ENCODE measurements around the gene SLC24A4. TPM values are rescaled to one million over a fixed set of nuclear protein-coding genes. Genes with fewer than 3 reads are reported as not detected.

The SLC24A4 gene
- total RNA-seq, 4 donors from 2014 or later = 6.9 to 15.1 (median 8.3) TPM

DNA sequence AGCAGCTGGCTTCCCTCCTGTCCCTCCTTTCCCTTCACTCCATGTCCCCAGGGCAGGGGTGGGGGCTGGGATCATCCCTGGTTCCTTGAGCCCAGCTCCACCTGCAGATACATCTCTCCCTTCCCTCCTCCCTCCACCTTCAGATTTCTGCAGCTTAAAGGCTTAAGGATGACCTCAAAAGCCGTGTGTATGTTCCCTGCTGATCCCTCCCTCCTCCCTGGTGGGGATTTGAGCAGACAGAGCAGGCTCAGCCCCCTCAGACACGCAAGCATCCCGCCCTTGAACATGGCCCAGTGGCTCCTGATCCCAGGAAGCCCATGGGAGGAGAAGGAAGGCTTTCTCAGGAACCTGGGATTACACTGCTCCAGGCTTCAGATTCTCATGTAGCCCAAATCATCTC, 107.7 kb downstream of the SLC24A4 start:
- Histone ChIP-seq H3K4me1 (no peaks in the 10 kb centered on the region), H3K9me3 (peaks cover 0 to 6% (median 0%) of the 10 kb centered on the region in 4 donors), H3K27ac (no peak overlapping the region), H3K4me3 (no peak overlapping the region), H3K27me3 (no peaks in the 10 kb centered on the region), H3K36me3 (no peaks in the 10 kb centered on the region)
- TF ChIP-seq POLR2A (IDR thresholded peaks at IDR 0.05) (no peak), EP300 (IDR thresholded peaks at IDR 0.05) (no peak)
- TF ChIP-seq, protein P1, sequence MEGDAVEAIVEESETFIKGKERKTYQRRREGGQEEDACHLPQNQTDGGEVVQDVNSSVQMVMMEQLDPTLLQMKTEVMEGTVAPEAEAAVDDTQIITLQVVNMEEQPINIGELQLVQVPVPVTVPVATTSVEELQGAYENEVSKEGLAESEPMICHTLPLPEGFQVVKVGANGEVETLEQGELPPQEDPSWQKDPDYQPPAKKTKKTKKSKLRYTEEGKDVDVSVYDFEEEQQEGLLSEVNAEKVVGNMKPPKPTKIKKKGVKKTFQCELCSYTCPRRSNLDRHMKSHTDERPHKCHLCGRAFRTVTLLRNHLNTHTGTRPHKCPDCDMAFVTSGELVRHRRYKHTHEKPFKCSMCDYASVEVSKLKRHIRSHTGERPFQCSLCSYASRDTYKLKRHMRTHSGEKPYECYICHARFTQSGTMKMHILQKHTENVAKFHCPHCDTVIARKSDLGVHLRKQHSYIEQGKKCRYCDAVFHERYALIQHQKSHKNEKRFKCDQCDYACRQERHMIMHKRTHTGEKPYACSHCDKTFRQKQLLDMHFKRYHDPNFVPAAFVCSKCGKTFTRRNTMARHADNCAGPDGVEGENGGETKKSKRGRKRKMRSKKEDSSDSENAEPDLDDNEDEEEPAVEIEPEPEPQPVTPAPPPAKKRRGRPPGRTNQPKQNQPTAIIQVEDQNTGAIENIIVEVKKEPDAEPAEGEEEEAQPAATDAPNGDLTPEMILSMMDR (IDR thresholded peaks at IDR 0.05) = no peak
- no peak for DNase-seq (ENCODE audit: low spot score in 2 of 2)
- 52 to 56% methylated on average over 3 of the region's 3 CpGs for WGBS, 2 donors

DNA sequence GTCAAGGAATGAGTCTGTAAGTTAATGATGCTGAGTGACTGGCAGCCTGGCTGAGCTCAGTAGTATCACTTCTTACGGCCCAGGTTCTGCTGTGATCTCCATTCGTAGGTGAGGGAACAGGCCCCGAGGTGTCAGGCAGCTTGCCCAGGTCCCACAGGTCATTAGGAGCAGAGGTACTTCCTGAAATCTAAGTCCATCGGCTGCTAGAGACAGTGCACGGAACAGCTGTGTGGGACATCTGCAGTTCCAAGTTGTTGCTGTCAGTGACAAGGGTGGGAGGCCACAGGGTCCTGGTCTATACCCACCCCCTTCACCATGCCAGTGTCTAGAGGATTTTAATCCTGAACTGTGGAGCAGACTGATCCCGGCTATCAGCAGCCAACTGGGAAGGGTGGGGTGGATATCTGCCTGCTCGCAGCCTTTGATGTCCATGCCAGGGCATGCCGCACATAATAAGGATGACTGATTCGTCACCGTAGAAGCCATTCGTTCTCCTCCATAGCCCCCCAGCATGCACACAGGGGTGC, 108.3 kb downstream of the SLC24A4 start:
- Histone ChIP-seq H3K9me3 (peaks cover 0 to 6% (median 0%) of the 10 kb centered on the region in 4 donors), H3K4me1 (no peaks in the 10 kb centered on the region), H3K36me3 (no peaks in the 10 kb centered on the region), H3K4me3 (no peak overlapping the region), H3K27ac (no peak overlapping the region), H3K27me3 (no peaks in the 10 kb centered on the region)
- no peak for DNase-seq (ENCODE audit: low spot score in 2 of 2)
- 66 to 71% methylated on average over 11 of the region's 11 CpGs for WGBS, 2 donors
- TF ChIP-seq, protein P1 (IDR thresholded peaks at IDR 0.05) = no peak
- TF ChIP-seq POLR2A (IDR thresholded peaks at IDR 0.05) (no peak), EP300 (IDR thresholded peaks at IDR 0.05) (no peak)

- no peak for DNase-seq (ENCODE audit: low spot score in 2 of 2)
- no peak overlapping the region for H3K27ac ChIP-seq
- TF ChIP-seq POLR2A (IDR thresholded peaks at IDR 0.05) (no peak), EP300 (IDR thresholded peaks at IDR 0.05) (no peak)
- TF ChIP-seq, protein P1 (IDR thresholded peaks at IDR 0.05) = no peak
- H3K36me3 ChIP-seq = no peaks in the 10 kb centered on the region
- WGBS, 2 donors = 97 to 98% methylated on average over 2 of the region's 2 CpGs
- H3K9me3 ChIP-seq = peaks cover 0 to 6% (median 0%) of the 10 kb centered on the region in 4 donors
- no peaks in the 10 kb centered on the region for H3K4me1 ChIP-seq
- no peak overlapping the region for H3K4me3 ChIP-seq
- H3K27me3 ChIP-seq = no peaks in the 10 kb centered on the region
These were observed 110.4 kb downstream of the SLC24A4 start for GRCh38 chr14:92433407-92433806.

DNA sequence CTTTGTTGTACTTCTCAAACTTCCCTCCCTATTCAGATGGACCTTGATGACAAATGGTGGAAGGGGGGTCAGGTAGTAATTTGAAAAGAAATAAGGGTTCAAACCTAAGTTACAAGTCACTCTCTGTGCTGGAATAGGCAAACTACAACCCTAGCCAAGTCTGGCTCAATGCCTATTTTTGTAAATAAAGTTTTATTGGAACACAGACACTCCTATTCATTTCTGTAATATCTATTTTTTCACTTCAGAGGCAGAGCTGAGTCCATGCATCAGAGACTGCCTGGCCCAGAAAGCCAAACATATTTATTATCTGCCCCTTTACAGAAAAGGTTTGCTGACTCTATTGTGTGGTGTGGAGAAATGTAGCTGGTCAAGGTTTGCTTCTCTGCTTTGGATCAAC, 112.2 kb downstream of the SLC24A4 start:
- no peaks in the 10 kb centered on the region for H3K36me3 ChIP-seq
- TF ChIP-seq EP300 (IDR thresholded peaks at IDR 0.05) (no peak), POLR2A (IDR thresholded peaks at IDR 0.05) (no peak)
- TF ChIP-seq, protein P1 (IDR thresholded peaks at IDR 0.05) = no peak
- H3K9me3 ChIP-seq = peaks cover 0 to 6% (median 0%) of the 10 kb centered on the region in 4 donors
- H3K27ac ChIP-seq = no peak overlapping the region
- no peak overlapping the region for H3K4me3 ChIP-seq
- H3K4me1 ChIP-seq = peaks cover 0 to 8% (median 0%) of the 10 kb centered on the region in 4 donors
- H3K27me3 ChIP-seq = no peaks in the 10 kb centered on the region
- DNase-seq (ENCODE audit: low spot score in 2 of 2) = no peak

GRCh38 chr14:92436115-92436776, 113.3 kb downstream of the SLC24A4 start:
- TF ChIP-seq POLR2A (IDR thresholded peaks at IDR 0.05) = no peak
- no peak for TF ChIP-seq EP300 (IDR thresholded peaks at IDR 0.05)
- TF ChIP-seq, protein P1 (IDR thresholded peaks at IDR 0.05) = no peak
- DNase-seq (ENCODE audit: low spot score in 2 of 2) = no peak
- WGBS, 2 donors = 82 to 84% methylated on average over 10 of the region's 10 CpGs
- H3K36me3 ChIP-seq = no peaks in the 10 kb centered on the region
- H3K9me3 ChIP-seq = peaks cover 0 to 6% (median 0%) of the 10 kb centered on the region in 4 donors
- H3K4me3 ChIP-seq = no peak overlapping the region
- H3K4me1 ChIP-seq = peaks cover 0 to 8% (median 0%) of the 10 kb centered on the region in 4 donors
- H3K27ac ChIP-seq = no peak overlapping the region
- no peaks in the 10 kb centered on the region for H3K27me3 ChIP-seq
